OCI-LY1 (cell line): ENCODE measurements around the gene VMAC.

ENCODE experiments used
- H2AFZ ChIP-seq: fragments of 200-600 bp; sonication (generic), shearing (Covaris generic); 2 replicates; pipeline ENCODE4 v1.6.0; 2014; ENCODE audit warnings: antibody characterized with exemption, mild to moderate bottlenecking, low read length
- H3F3A ChIP-seq: fragments of 200-600 bp; sonication (generic), shearing (Covaris generic); 2 replicates; pipeline ENCODE4 v1.6.0; 2014; ENCODE audit warnings: mild to moderate bottlenecking, antibody characterized with exemption, low read length, moderate library complexity; ENCODE audit not compliant: insufficient read depth
- H3K27ac ChIP-seq: fragments of 200-600 bp; sonication (generic); 2 replicates; pipeline ENCODE4 v1.5.1; 2014; ENCODE audit warnings: low read length, mixed run types, mild to moderate bottlenecking, low read depth; ENCODE audit not compliant: poor library complexity, severe bottlenecking
- H3K27me3 ChIP-seq: fragments of 200-600 bp; sonication (generic); 2 replicates; pipeline ENCODE4 v1.6.0; 2014; ENCODE audit warnings: antibody characterized with exemption, mild to moderate bottlenecking, low read length, moderate library complexity; ENCODE audit not compliant: insufficient read depth
- H3K36me3 ChIP-seq: fragments of 200-600 bp; sonication (generic); 2 replicates; pipeline ENCODE4 v1.6.1; 2014; ENCODE audit warnings: mild to moderate bottlenecking, antibody characterized with exemption, low read length, moderate library complexity, mixed read lengths; ENCODE audit not compliant: insufficient read depth
- H3K4me1 ChIP-seq: fragments of 200-600 bp; sonication (generic); 2 replicates; pipeline ENCODE4 v1.5.1; 2014; ENCODE audit warnings: mild to moderate bottlenecking, low read length, moderate library complexity; ENCODE audit not compliant: insufficient read depth, severe bottlenecking
- H3K4me2 ChIP-seq: fragments of 200-600 bp; sonication (generic), shearing (Covaris generic); 2 replicates; pipeline ENCODE4 v1.6.1; 2014; ENCODE audit warnings: low read length
- H3K4me3 ChIP-seq: fragments of 200-600 bp; sonication (generic); 2 replicates; pipeline ENCODE4 v1.5.1; 2014; ENCODE audit warnings: low read length, low read depth, mild to moderate bottlenecking, mixed read lengths; ENCODE audit not compliant: poor library complexity, severe bottlenecking
- H3K79me2 ChIP-seq: fragments of 200-600 bp; shearing (Covaris generic); 2 replicates; pipeline ENCODE4 v1.6.1; 2016; ENCODE audit warnings: mixed run types, low read length, mixed read lengths; ENCODE audit not compliant: insufficient read depth
- H3K9ac ChIP-seq: fragments of 200-600 bp; sonication (generic), shearing (Covaris generic); 2 replicates; pipeline ENCODE4 v1.6.1; 2014; ENCODE audit warnings: mild to moderate bottlenecking, low read length, mixed read lengths
- H3K9me2 ChIP-seq: fragments of 200-600 bp; sonication (generic), shearing (Covaris generic); 2 replicates; pipeline ENCODE4 v1.6.1; 2014; ENCODE audit warnings: low read depth, mild to moderate bottlenecking, low read length, mixed read lengths
- H3K9me3 ChIP-seq: fragments of 200-600 bp; shearing (Covaris generic); 2 replicates; pipeline ENCODE4 v1.6.1; 2014; ENCODE audit warnings: low read length, mixed read lengths
- H4K20me1 ChIP-seq: fragments of 200-600 bp; sonication (generic), shearing (Covaris generic); 2 replicates; pipeline ENCODE4 v1.6.0; 2016; ENCODE audit warnings: mild to moderate bottlenecking, low read length; ENCODE audit not compliant: insufficient read depth
- CTCF ChIP-seq: fragments of 200-600 bp; sonication (generic), shearing (Covaris generic); IDR thresholded peaks from 2 replicates; pipeline ENCODE4 v1.5.1; 2017; ENCODE audit warnings: mild to moderate bottlenecking, antibody characterized with exemption, low read length, moderate library complexity, mixed read lengths
- EZH2 ChIP-seq: fragments of 200-600 bp; sonication (generic), shearing (Covaris generic); IDR thresholded peaks from 2 replicates; pipeline ENCODE4 v1.8.0; 2017; ENCODE audit warnings: borderline replicate concordance, mixed run types, mild to moderate bottlenecking, antibody characterized with exemption, low read length, moderate library complexity, mixed read lengths

Gene VMAC

GRCh38 chr19:5863030-5863665, 41.5 kb upstream of the VMAC start:
- H3K4me3 ChIP-seq, result no peak overlapping the region

GRCh38 chr19:5864013-5864720, 40.5 kb upstream of the VMAC start:
- Histone ChIP-seq H3F3A (no peaks in the 10 kb centered on the region), H2AFZ (no peak overlapping the region)

More at GRCh38 chr19:5863030-5863665, 41.5 kb upstream of the VMAC start:
- H4K20me1 ChIP-seq, result no peaks in the 10 kb centered on the region
- H3K9ac ChIP-seq, result no peak overlapping the region
- TF ChIP-seq EZH2, result no peak
- no peak for TF ChIP-seq CTCF
- H3K4me1 ChIP-seq, result no peaks in the 10 kb centered on the region
- H3K79me2 ChIP-seq, result no peaks in the 10 kb centered on the region
- no peaks in the 10 kb centered on the region for H3F3A ChIP-seq
- no peaks in the 10 kb centered on the region for H3K9me3 ChIP-seq
- H3K27me3 ChIP-seq, result peaks cover 7% of the 10 kb centered on the region; the same call in 1 of the 2 replicates
- no peaks in the 10 kb centered on the region for H3K36me3 ChIP-seq
- no peak overlapping the region for H3K4me2 ChIP-seq
- H3K9me2 ChIP-seq, result no peaks in the 10 kb centered on the region
- H3K27ac ChIP-seq, result no peak overlapping the region
- no peak overlapping the region for H2AFZ ChIP-seq

More at GRCh38 chr19:5864013-5864720, 40.5 kb upstream of the VMAC start:
- H3K4me1 ChIP-seq, result no peaks in the 10 kb centered on the region
- peaks cover 7% of the 10 kb centered on the region; the same call in 1 of the 2 replicates for H3K27me3 ChIP-seq
- no peaks in the 10 kb centered on the region for H3K9me3 ChIP-seq
- no peak overlapping the region for H3K4me3 ChIP-seq
- TF ChIP-seq CTCF (no peak), EZH2 (no peak)
- no peak overlapping the region for H3K4me2 ChIP-seq
- no peaks in the 10 kb centered on the region for H3K36me3 ChIP-seq
- no peaks in the 10 kb centered on the region for H3K79me2 ChIP-seq
- no peaks in the 10 kb centered on the region for H4K20me1 ChIP-seq
- no peaks in the 10 kb centered on the region for H3K9me2 ChIP-seq
- H3K27ac ChIP-seq, result no peak overlapping the region
- no peak overlapping the region for H3K9ac ChIP-seq
